NCI-H510A (cell line): ENCODE data around the gene TSHR.
"Not testable (repeated sequence)": the region's sequence is repeated elsewhere in the genome, so short reads cannot be mapped to it uniquely, and the experiment has no call there.

ENCODE experiments used
- DNase-seq: peaks from one replicate; lab custom pipeline; 2025; lab: John Stamatoyannopoulos, UW

The TSHR gene

DNA sequence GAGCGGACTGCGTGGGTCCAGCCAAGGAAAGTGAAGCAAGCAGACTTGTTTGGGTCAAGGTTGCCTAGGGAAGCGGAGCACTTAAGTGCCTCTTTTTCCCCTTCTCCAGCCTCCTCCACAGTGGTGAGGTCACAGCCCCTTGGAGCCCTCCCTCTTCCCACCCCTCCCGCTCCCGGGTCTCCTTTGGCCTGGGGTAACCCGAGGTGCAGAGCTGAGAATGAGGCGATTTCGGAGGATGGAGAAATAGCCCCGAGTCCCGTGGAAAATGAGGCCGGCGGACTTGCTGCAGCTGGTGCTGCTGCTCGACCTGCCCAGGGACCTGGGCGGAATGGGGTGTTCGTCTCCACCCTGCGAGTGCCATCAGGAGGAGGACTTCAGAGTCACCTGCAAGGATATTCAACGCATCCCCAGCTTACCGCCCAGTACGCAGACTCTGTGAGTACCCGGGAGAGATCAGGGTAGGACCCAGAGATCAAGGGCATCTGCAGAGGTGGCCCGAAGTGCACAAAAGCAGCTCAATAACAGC, at the start of gene TSHR:
Gene TSHR (plus strand): TSS at position 206 of the 526 bp plus-strand sequence. CDS start 60 bp downstream, at position 266.
- DNase-seq = no peak

DNA sequence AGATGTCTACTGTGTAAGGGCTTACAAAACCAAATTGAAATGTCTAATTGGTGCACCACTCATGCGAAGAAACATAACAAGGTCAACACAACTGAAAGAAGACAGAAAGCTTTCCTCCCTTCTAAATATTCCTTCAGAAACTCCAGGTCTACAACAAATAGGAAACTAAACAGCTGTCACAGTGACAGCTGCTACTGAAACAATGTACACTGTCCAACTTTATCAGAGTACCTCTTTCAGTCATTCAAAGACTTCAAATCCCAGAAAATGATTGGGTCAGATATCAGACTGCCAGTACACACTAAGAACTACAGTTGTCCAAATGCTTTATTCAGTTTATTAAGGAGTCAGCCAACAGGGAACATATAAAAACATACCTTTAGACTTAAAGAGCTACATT, 49.1 kb upstream of the TSHR start:
- no peak for DNase-seq

DNA sequence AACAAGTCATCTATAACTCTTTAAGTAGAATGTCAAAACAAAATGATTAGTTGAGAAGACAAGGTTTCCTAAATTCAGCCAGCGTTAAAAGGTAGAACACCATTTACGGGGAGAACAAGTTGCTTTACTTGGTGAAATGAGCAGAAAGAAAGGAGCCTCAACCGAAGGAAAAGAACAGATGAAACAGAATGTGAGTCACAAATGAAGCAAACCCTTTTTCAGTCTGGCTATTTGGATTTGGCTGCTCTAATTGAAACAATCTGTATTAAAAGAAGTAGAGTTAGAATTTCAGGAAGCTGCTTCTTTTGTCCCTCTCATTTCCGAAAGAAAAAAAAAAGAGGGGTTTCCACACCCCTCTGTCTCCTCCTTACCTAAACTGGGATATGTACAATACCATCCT, 48.5 kb upstream of the TSHR start:
- DNase-seq = no peak

DNA sequence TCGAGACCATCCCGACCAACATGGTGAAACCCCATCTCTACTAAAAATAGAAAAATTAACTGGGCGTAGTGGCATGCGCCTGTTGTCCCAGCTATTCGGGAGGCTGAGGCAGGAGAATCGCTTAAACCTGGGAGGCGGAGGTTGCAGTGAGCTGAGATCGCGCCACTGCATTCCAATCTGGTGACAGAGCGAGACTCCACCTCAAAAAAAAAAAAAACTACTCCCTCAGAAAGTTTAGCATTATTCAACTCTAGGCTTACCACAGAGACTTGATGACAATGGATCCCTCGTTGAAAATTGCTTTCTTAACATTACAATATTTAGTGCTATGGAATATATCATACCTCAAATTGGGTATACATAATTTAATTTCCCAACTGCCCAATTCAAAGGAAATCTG, 43.4 kb upstream of the TSHR start:
- not testable (repeated sequence) for DNase-seq

DNA sequence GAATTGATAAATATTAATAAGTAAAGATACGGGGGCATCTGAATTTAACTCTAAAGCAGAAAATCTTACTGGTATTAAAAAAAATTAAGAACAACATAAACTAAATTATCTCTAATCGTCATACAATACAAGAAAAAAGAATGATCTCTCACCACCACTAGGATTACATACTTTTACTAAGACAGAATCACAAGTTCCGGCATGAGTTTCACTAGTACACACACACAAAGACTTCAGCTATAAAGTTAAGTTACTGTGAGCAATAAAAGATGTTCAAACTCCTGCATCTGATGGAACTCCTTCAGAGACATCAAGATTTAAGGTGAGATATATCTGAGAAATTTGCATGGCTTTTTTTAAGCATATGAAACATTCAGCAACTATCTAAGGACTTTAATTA, 35.8 kb upstream of the TSHR start:
- DNase-seq = no peak

DNA sequence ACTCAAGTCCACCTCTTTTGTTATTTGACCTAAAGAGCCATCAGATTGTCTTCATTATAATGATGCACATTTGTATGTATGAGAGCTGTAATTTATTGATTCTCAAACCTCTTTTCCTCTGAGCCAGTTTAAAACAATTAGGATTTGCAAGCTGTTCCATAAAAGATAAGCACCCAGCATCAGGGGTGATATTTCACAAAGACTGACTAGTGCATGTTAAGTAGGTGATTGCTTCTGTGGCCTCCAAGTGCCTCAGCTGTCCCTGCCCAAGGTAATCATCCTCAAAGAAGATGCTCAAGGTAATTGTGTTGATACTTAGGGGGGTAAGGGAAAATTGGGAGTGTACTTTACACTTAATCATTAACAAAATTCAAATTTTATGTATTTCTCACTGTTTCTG, 32.1 kb upstream of the TSHR start:
- no peak for DNase-seq

DNA sequence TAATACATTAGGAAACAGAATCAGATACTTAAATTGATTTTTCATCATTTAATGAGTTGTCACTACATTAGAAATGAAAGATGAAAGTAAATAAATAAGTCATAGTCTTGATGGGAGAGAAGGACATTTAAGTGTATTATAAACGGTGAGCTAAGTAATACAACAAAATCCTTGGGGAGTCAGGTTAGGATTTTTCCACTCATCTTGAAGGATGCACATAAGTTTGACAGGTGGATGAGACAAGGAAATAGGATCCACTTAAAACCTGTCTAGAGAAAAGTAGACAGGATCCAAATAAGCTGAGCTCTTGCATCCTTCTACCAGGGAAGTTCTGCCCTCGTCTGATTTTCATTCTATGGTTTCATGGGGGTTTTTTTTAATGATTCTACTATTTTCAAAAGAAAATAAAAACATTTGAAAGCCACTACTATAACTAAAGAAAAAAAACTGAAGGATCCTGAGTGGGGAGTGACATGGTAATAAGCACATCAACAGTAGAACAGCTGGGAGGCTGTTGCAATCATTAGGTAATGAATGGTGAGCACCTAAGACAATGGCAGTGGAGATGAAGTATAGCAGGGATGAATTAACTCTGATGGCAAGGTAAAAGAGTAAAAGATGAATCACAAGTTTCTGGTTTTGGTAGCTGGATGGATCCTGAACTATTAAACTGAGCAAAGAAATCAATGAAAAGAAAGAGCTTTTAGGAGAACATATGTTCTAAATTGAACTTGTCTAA, 30.9 kb upstream of the TSHR start:
- no peak for DNase-seq

DNA sequence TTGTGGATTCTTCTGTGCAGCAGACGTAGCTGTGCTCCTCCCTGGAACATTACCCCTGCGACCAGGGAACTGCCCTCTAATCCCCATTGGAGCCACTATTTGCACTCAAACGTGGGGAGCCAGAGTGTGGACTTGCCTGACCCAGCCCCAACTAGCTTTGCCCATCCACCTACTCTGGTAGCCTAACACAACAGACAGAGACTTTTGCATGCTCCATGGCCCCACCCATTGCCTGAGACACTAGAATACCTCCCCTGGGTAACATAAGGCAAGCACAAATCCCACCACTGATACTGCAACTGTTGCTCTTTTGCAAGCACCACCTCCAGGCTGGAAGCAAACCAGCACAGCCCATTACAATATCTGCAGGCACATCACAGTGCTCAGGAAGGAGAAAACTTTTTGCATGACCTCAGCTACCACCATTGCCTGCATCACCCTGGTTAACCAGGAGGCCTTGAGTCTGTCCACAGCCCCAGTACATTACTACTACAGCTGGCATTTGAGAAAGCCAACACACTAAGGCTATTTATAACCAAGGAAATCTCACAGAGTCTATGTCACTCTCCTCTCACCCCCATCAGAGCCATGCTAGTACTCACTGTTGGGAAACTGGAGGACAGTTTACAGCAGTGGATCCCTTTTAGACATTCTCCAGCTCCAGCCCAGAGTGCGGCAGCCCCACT, 28.9 kb upstream of the TSHR start:
- no peak for DNase-seq

DNA sequence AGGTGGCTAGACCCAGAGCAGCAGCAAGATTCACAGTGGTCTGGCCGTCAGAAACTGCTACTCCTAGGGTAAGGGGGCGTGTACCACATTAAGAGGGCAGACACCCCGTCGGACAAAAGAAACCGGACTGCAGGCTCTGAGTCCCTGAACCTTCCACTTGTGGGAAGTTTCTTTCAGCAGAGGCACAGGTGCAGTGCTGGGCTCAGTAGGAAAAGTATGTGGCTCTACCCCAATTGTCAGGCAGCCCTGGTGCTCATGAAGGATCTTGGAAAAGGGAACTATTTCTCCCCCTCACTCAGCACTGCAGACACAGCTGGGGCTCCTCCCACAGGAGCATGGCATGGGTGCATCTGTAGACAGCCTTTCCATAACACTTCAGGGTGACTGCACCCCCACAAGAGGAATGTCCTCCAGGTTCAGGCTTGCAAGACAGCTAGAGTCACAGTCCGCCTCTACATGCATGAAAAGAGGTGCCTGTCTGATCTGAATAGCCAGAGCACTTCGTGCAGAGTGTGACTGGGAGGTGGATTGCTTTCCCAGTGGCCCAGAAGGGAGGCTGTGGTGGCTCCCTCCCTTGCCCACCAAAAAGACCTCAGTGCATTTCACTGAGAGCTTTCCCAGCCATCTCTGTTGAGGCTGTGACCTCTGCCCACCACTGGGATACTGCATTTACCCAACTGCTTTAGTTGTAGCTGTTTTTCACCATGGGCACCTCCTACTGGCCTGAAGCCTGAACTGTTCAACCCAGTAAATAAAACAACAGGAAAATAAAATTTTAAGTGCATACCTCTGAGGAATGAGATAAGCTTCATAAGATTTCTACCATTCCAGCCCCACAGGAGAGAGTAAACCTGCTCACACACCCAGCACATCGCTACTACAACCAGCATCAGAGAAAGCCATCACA, 28.1 kb upstream of the TSHR start:
- DNase-seq = no peak

DNA sequence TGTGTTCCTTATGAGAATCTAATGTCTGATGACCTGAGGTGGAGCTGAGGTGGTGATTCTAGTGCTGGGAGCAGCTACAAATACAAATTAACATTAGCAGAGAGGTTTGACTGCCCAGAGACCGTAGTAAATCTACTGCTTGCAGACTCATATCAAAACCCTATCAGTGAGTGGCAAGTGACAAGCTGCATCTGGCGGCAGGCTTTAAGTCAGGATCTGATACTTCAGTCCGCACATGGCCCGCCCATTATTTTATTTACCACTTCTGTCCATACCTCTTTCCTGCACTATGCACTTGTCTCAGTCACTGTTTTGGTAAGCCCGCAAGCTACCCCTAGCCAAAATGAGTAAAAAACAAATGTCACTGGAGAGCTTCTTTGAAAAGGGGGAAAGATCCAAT, 25.3 kb upstream of the TSHR start:
- DNase-seq = no peak

DNA sequence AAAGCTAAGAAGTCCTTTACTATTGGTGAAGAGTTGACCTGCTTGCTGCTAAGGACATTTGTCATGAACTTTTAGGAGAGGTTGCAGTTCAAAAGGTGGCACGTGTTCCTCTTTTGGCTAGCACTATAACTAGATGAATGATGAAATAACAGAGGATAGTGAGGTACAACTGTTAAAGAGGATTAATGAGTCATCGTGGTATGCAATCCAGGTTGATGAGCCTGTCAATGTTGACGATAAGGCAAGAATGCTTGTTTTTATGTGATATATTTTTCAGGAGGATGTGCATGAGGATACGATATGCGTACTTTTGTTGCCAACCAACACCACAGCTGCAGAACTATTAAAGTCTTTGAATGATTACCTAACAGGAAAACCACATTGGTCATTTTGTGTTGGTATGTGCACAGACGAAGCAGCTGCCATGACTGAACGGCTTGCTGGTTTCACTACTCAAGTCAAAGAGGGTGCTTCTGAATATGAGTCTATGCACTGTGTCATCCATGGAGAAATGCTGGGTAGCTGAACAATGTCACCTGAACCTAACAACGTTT, 24.5 kb upstream of the TSHR start:
- no peak for DNase-seq

DNA sequence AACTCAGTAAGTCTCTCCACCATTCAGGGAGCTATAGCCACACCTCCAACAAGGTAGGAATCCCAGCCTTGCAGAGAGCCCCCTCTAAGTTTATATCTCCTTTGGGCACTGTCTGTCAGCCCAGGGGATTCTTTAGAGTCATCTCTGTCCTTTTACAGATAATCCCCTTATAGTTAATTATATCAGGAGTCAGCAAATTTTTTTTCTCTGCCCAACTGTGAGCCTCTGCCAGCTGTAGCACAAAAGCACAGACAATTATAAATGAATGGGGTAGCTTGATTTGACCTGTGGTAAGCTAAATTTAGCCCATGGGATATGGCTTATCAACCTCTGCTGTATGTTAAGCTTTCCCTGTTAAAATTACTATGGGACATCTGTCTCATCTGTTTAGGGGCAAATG, 22.1 kb upstream of the TSHR start:
- no peak for DNase-seq

DNA sequence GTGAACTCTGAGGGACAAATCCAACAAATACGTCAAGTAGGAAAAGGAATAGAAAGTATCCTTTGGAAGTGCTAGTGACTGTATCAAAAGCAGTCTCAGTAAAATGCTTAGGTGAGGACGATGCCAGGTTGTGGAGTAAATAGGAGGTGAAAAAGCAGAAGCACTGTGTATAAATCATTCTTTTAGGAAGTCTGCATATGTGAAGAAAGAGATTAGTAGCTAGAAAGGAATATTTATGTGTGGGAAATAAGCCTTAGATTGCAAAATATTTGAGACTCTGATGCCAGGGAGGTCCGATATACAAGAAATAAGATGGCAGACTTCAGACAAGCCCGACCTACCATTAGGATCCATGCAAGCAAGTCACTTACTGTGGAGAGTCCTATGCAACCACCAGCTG, 21.7 kb upstream of the TSHR start:
- no peak for DNase-seq

DNA sequence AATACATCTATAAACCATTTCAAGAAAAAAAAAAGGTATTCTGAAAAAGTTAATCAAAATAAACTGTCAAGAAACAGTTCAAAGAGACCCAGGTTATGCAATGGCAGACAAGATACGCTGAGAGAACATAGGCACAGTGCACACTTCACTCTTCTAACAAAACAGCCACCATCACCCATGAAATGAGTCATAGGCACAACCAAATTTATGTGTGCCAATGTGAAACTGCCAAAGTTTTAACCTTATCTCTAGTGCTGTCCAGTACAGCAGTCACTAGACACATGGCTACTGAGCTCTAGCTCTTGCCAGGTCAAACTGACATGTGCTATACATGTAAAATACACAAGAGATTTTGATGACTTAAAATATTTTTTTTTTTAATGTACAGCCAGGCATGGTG, 15.3 kb upstream of the TSHR start:
- no peak for DNase-seq

DNA sequence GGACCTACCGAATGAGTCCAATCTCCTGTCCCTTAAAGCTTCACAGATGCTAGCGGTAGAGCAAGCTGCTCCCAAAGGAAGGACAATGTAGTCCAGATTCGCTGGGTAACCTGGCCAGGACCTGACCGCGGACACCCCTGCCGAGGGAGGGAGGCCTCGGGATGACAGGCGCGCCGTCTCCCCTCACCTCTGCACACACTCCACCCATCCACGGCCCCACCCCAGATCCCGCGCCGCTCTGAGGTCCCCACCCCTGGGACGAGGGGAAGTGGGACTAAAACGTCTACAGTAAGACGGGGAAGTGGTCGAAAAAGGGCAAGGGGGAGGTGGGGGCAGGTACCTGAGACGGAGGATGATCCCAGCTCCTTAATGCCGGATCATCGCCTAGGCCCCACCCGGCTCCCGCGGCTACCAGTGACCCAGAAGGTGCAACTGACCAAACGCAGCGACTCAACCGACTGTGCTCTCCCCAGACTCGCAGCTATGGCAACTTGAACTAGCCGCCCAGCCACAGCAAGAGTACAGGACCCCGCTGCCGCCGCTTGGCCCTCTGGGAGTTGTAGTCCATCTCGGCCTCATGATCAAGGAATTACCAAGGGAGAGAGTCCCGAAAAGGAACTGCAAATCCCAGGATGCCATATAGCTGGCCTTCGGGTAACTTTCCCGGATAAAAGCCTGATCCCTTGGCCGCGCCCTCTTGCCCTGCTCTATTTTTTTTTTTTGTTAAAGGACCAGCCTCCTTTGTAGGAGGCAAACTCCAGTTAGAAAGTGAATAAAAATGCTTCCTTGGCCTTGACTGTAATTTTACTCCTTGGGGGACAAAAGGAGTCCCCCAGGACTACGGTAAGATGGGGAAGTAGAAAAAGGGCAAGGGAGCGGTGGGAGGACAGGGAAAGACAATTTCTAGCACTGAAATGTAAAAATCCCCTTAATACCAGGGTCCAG, 13.9 kb upstream of the TSHR start, which contains the start of gene CEP128:
Gene CEP128 (minus strand): TSS at position 498 of the 945 bp plus-strand sequence.
- DNase-seq = peak; percentile 87

DNA sequence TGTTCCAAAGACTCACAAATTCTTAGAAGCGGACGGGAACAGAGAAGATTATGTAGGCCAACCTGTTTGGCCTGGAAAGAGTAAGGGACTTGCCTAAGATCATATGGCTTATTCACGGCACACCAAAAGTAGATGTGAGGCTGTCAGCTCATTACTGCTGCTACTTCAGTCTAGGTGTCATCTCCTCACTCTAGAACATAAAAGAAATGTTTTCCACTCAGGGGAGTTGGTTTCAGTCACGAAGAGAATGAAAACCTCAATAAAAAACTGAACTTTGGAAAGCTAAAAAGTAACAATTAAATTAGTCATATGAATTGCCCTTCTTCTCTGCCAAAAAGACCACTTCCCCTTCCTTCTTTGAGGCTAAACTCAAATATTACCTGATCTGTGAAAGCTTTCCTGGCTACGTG, 13.2 kb upstream of the TSHR start:
- no peak for DNase-seq

DNA sequence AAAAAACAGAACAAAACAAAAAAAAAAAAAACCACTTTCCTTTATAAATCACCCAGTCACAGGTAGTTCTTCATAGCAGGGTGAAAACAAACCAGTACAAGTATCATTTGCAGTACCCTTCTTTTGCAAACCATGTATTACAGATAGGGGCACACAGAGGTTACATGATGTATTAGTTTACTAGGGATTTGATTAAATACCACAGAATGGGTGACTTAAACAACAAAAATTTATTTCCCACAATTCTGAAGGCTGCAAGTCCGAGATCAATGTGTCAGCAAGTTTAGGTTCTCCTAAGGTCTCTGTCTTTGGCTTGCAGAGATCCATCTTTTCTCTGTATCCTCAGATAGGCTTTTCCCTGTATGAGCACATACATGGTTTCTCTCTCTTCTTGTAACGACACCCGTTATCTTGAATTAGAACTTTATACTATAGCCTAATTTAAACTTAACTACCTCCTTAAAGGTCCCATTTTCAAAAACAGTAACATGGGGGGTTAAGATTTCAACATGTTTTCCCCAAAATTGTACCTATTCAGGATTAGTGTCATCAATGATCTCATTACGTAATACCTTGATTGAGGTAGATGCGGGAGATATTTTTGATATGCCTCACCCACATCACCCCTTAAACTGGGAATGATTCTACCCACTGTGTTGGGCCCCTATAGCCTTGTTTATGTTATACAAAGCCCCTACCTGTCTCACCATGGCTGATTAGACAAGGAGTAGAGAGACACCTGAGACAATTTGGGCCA, 10.4 kb upstream of the TSHR start:
- DNase-seq = no peak

DNA sequence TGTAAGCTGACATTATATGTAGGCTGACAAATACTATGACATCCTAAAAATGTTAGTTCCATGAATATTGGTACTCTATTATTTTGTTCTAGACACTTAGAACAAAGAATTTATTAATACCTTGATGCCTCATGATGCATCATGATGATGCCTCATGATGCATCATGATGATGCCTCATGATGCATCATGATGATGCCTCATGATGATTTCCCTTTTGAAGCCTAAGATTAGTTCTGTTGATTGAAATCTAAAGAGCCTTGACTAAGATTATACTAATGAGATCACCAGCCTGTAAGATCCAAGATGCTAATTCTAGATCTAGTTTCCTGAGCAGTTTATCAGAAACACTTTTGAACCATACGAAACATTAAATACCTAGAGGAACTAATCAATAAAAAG, 9.2 kb upstream of the TSHR start:
- DNase-seq = no peak

DNA sequence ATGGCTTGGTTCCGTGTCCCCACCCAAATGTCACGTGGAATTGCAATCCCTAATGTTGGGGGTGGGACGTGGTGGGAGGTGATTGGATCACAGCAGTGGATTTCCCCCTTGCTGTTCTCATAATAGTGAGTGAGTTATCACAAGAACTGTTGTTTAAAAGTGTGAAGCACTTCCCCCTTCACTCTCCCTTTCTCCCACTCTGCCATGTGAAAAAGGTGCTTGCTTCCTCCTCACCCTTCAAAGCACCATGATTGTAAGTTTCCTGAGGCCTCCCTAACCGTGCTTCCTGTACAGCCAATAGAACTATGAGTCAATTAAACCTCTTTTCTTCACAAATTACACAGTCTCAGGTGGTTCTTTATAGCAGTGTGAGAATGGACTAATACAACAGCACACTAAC, 8.6 kb upstream of the TSHR start:
- DNase-seq = no peak

DNA sequence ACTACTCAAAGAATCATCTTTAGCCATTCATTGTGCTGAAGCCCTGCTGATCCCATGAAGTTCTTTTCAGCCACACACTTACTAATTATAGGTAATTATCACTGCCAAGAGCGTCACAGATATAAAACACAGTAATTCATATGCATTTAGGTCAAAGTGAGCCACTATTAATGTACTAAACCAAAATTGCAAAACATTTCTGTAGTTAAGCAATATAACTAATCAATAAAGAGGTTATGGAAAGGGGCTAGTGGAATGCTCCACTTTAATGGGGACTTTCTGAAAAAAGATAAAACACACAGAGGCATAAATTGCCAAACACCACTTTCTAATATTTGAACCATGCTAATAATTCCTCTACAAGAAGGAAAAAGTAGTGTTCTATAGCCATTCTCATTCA, 7.1 kb upstream of the TSHR start:
- no peak for DNase-seq
